Esophagus squamous epithelium (tissue), 4 donors: ENCODE measurements around the gene SMYD3.

ENCODE experiments used
- POLR2A ChIP-seq, 4 donors: fragments of 450-650 bp; IDR thresholded peaks; one replicate each; pipeline ENCODE4 v1.6.1; 2017; ENCODE audit warnings: antibody characterized with exemption in 4 of 4, mild to moderate bottlenecking in 4 of 4, moderate library complexity in 3 of 4
- TF ChIP-seq, protein P1 (sequence below), 6 experiments: fragments of 450-650 bp in 4 of 6; fragments of 200-600 bp in 2 of 6; sonication (generic) in 2 of 6; IDR thresholded peaks; one replicate each; pipeline ENCODE4 v1.5.1; 2016 to 2019; ENCODE audit warnings: antibody characterized with exemption in 6 of 6, mild to moderate bottlenecking in 4 of 6, moderate library complexity in 4 of 6

GRCh38 chr1:245788269-245788668, 718.8 kb downstream of the SMYD3 start:
- TF ChIP-seq, protein P1, sequence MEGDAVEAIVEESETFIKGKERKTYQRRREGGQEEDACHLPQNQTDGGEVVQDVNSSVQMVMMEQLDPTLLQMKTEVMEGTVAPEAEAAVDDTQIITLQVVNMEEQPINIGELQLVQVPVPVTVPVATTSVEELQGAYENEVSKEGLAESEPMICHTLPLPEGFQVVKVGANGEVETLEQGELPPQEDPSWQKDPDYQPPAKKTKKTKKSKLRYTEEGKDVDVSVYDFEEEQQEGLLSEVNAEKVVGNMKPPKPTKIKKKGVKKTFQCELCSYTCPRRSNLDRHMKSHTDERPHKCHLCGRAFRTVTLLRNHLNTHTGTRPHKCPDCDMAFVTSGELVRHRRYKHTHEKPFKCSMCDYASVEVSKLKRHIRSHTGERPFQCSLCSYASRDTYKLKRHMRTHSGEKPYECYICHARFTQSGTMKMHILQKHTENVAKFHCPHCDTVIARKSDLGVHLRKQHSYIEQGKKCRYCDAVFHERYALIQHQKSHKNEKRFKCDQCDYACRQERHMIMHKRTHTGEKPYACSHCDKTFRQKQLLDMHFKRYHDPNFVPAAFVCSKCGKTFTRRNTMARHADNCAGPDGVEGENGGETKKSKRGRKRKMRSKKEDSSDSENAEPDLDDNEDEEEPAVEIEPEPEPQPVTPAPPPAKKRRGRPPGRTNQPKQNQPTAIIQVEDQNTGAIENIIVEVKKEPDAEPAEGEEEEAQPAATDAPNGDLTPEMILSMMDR (IDR thresholded peaks at IDR 0.05), result no peak
- TF ChIP-seq POLR2A (IDR thresholded peaks at IDR 0.05), result no peak
